GM21515 (cell line): ENCODE data around the gene PLXDC1.

ENCODE experiments used
- ATAC-seq: cut with Tn5 transposase; IDR thresholded peaks from one replicate; pipeline ENCODE4 v1.9.1; 2021; ENCODE audit not compliant: unreplicated experiment

PLXDC1 gene

GRCh38 chr17:39099663-39100286 lies 51.7 kb downstream of the PLXDC1 start:
- ATAC-seq: no peak

DNA sequence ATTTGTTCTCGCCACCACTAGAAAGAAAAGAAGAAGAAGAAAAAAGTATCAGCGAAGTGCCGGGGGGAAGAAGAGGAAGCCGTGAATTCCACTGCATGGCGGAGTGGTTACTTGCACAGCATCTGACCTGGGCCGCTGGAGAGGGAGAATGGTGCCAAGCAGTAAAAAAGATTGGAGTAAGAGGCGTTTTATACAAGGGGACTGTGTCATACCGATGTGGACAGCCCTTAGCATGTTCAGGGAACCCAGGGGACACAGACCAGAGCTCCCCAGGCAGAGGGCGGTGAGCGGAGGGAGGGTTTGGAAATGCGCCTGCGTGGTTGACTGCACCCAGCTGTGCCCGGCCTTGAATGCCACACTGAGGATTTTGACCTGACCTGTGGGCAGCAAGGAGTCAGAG lies 52.8 kb downstream of the PLXDC1 start:
- no peak for ATAC-seq

- no peak for ATAC-seq
Observed at GRCh38 chr17:39097537-39097936, 53.9 kb downstream of the PLXDC1 start.

DNA sequence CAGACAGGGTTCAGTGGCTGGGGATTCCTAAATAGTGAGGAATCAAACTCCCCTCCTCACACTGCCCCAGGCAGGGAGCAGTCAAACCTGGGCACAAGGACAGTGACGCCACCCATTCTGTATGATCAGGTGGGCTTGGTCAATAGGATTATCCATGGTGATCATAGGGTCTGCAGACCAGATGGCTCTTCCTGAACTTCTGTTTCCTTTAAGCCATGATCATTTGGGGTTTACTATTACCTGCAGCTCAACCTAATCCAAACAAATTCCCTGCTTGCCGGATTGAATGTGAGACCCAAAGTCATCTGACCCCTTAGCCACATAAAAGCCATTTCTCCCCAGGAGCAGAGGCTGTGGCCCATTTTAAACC lies 54.3 kb downstream of the PLXDC1 start:
- no peak for ATAC-seq

GRCh38 chr17:39096508-39097149 lies 54.8 kb downstream of the PLXDC1 start:
- no peak for ATAC-seq

DNA sequence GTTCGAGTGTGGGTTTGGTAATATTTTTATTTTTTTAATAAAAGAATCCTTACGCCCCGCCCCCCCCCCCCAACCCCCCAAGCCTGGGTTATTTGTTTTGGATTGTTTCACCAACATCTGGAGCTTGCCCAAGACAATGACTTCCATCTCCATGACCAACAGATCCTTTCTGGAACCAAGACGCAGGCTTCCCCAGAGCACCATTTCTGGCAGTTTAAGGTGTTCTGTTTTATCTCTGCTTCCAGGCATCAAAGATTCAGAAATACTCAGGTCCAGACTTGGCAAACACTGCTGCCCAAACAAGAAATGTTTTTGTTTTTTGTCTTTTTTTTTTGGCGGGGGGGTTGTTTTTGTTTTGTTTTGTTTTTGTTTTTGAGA lies 56.1 kb downstream of the PLXDC1 start:
- ATAC-seq: no peak

DNA sequence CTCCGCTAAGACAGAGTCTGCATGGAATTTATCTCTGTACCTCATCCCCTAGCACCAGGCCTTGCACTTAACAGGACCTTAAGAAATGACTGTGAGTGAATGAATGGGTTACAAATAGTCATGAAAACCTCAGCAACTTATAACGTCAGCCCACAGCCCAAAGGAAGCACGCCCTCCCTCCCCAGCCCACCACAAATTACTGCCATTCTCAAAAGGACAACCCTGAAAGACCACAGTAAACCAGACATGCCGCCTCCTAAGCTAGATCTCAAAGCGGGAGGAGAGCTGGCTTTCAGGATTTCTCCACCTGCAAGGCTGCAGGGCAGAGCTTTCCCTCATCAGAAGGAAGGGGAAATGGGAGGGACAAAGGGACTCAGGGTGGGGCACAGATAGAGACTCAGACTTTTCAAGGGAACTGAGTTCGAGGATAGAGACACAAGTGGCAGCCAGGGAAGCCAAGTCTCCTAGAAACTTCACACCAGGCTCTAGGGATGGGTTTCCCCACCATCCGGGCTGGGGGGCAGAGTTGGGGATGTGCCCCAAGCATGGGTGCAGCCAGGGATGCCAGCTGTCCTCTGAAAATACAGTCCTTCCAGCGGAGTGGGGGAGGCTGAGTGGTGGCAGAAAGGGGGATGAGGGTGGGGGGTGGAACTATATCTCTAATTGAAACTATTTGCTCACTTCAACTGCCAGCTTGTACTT lies 56.7 kb downstream of the PLXDC1 start:
- no peak for ATAC-seq

GRCh38 chr17:39092692-39093230 lies 58.7 kb downstream of the PLXDC1 start:
- ATAC-seq: no peak

GRCh38 chr17:39090908-39091665 lies 60.4 kb downstream of the PLXDC1 start:
- ATAC-seq: no peak

DNA sequence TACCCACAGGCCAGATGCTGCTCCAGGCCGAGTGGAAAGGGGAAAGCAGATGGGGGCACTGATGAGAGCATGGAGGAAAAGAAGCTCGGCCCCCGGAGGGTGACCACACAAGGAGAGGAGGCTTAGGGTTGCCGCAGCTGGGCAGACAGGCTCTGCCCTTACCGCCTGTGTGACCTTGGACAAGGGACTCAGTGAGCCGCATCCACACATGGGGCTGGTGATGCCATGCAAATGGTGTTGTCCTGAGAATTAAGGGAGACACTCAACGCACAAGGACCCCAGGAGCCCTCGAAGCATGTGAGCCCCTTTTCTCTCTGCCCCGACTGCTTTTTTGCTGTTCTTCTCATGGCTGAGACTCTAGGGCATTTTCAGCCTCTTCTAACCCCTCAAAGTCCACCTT lies 61.0 kb downstream of the PLXDC1 start:
- ATAC-seq: no peak

- ATAC-seq: no peak
Observed at GRCh38 chr17:39084558-39084957, 66.9 kb downstream of the PLXDC1 start.

- no peak for ATAC-seq
Observed at GRCh38 chr17:39083270-39083669, 68.2 kb downstream of the PLXDC1 start.

GRCh38 chr17:39082482-39082881 lies 69.0 kb downstream of the PLXDC1 start:
- no peak for ATAC-seq

DNA sequence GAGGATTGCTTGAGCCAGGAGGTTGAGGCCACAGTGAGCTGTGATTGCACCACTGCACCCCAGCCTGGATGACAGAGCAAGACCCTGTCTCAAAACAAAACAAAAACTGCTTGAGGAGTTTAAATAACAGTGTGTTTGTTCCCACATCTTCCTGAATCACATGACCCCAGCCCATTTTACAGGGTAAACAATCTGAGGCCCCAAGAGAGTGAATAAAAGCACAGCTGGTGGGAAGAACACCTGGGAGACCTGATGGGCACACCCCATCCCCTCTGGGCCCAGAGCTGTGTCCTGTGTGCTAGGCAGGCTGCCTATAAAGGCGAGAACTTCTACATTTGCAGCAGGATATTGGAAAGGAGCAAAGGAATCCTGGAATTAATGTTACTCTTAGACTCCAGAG lies 69.6 kb downstream of the PLXDC1 start:
- ATAC-seq: no peak

GRCh38 chr17:39080421-39081078 lies 70.9 kb downstream of the PLXDC1 start:
- ATAC-seq: no peak

DNA sequence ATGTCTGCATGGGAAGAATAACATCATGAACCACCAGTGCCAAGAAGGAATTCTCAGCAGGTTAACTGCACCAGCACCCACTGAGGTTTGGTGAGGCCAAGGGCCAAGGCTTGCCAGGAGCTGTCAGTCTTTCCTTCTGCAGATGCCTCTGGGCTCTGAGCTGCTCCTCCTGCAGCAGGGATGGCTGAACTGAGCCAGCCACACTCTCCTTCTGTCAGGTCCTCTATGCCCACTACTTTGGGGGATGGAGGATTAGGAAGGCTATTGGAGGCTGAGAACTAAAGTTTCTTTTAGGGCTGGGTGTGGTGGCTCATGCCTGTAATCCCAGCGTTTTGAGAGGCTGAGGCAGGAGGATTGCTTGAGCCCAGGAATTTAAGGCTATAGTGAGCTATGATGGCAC lies 71.6 kb downstream of the PLXDC1 start:
- no peak for ATAC-seq

DNA sequence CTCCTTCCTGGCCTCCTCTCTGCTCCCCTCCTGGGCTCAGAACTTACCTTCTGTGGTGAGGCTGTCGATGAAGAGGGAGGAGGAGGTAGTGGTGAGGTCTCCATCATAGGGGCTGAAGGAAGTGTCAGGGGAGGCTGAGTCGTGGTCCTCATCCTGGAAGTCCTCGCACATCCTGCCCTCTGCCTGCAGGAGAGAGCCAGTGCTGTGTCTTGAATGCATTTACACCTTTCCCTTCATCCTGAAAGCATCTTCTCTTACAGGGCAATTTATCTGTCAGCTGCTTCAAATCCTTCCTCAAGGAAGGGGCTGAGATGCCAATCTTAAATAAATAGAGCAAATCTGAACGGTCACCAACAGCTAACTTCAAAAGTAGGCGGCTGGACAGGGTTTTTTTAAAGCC lies 73.6 kb downstream of the PLXDC1 start:
- ATAC-seq: no peak

DNA sequence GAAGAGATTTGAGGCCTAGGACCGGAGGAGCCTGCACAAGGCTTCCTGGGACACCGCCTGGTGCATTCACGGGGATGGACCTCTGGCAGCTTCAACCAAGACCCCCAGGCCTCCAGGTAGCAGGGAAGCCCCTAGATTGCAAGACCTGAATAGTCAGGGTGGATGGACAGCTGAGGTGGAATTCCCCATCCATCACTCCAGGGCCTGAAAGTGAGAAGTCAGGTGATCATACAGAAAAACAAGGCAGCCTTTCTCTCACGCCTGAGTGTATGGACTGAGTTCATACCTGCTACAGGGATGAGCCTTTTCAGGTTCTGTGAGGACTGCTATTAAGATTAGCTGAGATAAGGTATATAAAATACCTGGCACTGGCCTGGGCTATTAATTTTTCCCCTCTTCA lies 74.2 kb downstream of the PLXDC1 start:
- ATAC-seq: no peak

DNA sequence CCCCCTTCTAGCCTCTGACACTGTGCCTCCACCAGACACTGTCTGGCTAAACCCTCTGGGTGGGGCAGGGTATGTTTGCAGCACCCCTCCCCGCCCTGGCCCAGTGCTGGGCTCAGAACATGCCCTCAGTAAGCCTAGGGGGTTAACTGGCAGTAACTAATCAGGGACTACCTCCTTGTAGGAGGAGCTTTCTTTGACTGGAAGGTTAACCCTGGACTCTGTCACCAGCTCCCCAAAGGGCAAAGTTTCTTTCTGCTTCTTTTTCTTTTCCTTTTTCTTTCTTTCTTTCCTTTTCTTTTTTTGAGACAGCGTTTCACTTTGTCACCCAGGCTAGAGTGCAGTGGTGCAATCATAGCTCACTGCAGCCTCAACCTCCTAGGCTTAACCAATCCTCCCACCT lies 76.8 kb downstream of the PLXDC1 start:
- no peak for ATAC-seq

DNA sequence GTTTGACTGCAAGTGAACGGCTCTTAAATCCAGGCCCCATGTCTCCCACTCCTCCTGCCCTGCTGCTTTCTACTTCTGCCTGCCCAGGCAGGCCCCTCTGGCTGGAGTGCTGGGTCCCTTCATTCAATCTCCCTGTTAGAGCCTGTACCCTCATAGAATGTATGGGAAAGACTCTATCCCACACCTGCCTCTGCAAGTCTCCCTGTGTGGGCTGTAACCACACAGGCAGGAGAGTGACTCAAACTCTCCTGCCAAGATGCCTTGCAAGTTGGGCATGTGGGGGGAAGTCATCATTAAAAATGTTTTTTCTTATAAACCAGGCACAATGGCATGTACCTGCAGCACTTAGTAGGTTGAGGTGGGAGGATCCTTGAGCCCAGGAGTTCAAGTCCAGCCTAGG lies 77.5 kb downstream of the PLXDC1 start:
- no peak for ATAC-seq

- no peak for ATAC-seq
Observed at GRCh38 chr17:39073353-39073752, 78.1 kb downstream of the PLXDC1 start.
